ENCODE measurements around the gene PAX5. TPM values are rescaled to one million over a fixed set of nuclear protein-coding genes. Genes with fewer than 3 reads are reported as not detected.

Gene PAX5
- total RNA-seq, 4 donors from 2014 or later: not detected

DNA sequence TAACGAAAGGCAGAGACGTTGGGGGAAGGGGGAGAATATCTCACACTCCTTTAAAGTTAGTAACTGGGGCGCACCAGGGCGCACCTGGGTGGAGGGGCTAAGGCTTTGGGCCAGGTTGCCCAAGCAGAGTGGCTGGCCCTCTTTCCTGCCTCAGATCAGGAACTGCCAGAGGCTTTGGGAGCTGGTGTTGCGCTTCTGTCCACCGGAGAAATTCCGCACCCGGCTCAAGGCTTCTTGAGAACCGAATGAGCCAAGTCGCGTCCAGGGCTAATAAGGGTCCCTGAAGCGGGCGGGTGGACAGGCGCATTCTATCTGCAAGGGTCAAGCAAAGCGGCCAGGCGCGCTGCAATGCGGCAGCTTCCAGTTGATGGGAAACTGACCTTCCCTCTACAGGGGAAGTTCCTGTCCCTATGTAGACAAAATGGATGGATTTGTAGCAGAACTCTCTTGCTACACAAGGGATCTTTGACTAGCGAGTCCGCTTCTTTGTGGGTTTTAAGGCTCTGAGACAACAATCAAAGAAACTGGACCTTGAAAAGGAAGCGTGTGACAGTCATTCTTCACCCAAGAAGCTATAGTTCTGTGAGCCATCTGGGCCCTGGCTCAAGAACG, 5.5 kb downstream of the PAX5 start:
- peaks cover 22 to 100% of the 10 kb centered on the region in 2 donors for H3K27me3 ChIP-seq
- 7 to 9% methylated on average over 16 to 21 of the region's 22 CpGs for WGBS, 2 donors

DNA sequence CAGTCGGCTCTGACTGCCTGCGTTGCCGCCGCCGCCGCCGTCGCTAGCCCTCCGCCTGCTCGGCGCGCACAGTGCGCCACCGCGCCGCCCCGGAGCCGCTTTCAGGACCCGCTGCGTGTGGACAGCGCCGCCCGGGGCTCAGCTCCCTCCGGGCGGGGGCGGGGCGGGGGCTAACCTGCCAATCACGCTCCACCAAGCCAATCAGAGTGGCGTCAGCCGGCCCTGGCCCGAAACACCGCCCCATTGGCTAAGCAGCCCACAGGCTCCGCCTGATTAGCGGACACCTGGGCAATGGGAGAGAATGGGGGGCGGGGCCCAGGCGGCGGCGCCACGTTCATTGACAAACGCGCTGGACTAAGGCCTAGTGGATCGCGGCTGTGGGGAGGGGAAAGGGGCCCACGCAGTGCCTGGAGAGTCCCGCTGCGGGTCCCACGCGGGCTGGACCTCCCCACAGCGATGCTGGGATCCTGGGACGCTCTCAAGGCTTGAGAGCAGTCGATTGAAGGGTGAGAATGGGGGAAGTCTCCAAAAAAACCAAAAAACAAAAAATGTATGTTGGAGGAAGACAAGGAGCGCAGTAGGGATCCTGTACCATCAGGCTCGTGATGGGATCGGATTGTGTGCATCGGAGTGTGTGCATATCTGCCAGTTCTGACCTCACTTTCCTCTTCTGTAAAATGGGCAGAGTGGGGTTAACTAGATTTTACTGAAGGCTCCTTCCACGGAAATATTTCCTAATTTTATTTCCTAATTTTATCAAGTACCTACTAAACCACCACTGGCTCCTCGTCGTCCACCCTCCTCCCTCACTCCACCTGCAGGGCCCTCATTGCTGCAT, 6.3 kb downstream of the PAX5 start:
- Histone ChIP-seq H3K27ac (no peak overlapping the region), H3K9me3 (peaks cover 0 to 3% (median 0%) of the 10 kb centered on the region in 4 donors), H3K27me3 (peaks cover 22 to 100% of the 10 kb centered on the region in 2 donors), H3K4me1 (peaks cover 0 to 56% (median 36%) of the 10 kb centered on the region in 4 donors), H3K4me3 (peak overlapping the region in 2 of 4 donors; percentile 49 to 50), H3K36me3 (no peaks in the 10 kb centered on the region)
- TF ChIP-seq EP300 (IDR thresholded peaks at IDR 0.05) (no peak), POLR2A (IDR thresholded peaks at IDR 0.05) (no peak)
- TF ChIP-seq, protein P1, sequence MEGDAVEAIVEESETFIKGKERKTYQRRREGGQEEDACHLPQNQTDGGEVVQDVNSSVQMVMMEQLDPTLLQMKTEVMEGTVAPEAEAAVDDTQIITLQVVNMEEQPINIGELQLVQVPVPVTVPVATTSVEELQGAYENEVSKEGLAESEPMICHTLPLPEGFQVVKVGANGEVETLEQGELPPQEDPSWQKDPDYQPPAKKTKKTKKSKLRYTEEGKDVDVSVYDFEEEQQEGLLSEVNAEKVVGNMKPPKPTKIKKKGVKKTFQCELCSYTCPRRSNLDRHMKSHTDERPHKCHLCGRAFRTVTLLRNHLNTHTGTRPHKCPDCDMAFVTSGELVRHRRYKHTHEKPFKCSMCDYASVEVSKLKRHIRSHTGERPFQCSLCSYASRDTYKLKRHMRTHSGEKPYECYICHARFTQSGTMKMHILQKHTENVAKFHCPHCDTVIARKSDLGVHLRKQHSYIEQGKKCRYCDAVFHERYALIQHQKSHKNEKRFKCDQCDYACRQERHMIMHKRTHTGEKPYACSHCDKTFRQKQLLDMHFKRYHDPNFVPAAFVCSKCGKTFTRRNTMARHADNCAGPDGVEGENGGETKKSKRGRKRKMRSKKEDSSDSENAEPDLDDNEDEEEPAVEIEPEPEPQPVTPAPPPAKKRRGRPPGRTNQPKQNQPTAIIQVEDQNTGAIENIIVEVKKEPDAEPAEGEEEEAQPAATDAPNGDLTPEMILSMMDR (IDR thresholded peaks at IDR 0.05): no peak
- 3 to 9% methylated on average over 27 to 36 of the region's 58 CpGs for WGBS, 2 donors
- peak; percentile 30 to 47 for DNase-seq (ENCODE audit: low spot score in 2 of 2)

More for the DNA sequence above, 5.5 kb downstream of the PAX5 start:
- no peak for TF ChIP-seq POLR2A (IDR thresholded peaks at IDR 0.05)
- no peak for TF ChIP-seq EP300 (IDR thresholded peaks at IDR 0.05)
- TF ChIP-seq, protein P1 (IDR thresholded peaks at IDR 0.05): no peak
- no peak overlapping the region for H3K27ac ChIP-seq
- H3K36me3 ChIP-seq: no peaks in the 10 kb centered on the region
- H3K4me1 ChIP-seq: peaks cover 0 to 56% (median 36%) of the 10 kb centered on the region in 4 donors
- H3K4me3 ChIP-seq: no peak overlapping the region
- no peak for DNase-seq (ENCODE audit: low spot score in 2 of 2)
- H3K9me3 ChIP-seq: peaks cover 0 to 3% (median 0%) of the 10 kb centered on the region in 4 donors

DNA sequence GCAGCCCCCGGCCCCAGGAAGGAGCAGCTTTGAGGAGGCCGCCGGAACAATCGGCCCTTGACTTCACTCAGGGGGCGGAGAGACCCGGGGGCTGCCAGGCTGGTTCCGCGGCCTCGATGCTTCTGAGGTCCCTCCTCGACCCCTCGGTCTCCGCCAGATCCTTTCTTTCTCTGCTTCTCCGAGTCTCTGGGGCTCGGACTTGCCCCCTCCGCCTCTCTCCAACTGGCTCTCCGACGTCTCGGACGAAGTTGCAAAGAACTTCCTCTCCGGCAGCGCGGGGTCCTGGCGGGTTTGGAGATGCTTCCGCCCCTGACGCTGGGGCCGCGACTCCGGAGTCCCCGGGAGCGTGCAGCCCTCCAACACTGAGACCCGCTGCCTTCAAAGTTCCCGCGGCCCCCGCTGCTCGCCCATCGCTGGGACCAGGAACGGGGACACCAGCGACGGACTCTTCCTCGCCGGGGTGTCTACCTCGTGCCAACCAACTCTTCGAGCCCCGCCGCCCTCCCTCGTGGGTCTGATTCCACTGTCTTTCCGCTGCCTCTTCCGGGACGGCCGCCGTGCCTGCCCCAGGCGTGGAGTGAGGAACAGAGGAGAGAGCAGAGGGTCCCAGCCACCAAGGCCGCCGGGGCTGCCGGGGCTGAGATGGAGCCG, 7.0 kb downstream of the PAX5 start:
- no peak for DNase-seq (ENCODE audit: low spot score in 2 of 2)
- 2 to 3% methylated on average over 29 to 54 of the region's 56 CpGs for WGBS, 2 donors
- peaks cover 22 to 100% of the 10 kb centered on the region in 2 donors for H3K27me3 ChIP-seq

DNA sequence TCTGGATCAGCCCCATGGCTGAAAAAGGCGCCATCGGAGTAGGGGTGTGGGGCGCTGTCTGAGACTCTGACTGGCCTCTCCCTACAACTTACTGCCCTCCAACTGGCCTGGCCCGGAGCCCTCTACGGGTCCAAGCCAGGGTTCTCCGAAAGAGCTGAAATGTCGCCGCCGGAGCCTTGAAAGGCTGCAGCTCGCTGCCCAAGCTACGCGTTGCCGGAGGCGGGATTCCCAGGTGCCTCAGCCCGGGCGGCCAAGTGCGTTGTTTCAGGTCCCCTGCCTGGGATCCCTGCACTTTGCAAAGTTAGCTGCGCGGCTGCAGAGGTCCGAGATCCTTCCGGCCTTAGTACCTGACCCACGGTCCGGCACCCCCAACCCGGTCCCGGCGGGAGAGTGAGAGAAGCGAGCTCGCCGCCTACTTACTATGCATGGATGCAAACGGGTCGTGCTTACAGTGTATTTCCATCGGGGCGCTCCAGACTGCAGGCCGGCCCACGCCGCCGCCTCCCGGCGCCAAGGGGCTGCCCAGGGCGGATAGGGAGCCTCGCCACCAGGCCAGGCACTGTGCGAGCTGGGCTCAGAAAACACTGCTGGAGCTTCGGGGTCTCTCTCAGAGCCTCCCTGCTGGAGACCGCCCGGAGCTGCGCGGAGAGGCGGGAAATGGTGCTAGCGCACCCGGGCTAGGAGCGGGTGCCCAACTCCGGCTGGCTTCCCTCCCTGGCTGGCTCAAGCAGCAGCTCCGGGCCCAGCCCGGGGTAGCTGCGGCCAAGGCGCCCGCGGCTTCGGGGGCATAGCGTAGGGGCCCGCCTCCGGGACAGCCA, 7.7 kb downstream of the PAX5 start:
- 1 to 2% methylated on average over 16 to 58 of the region's 62 CpGs for WGBS, 2 donors
- no peak overlapping the region for H3K27ac ChIP-seq
- peaks cover 0 to 3% (median 0%) of the 10 kb centered on the region in 4 donors for H3K9me3 ChIP-seq
- H3K36me3 ChIP-seq: no peaks in the 10 kb centered on the region
- peak overlapping the region; percentile 10 to 50 (median 47) for H3K4me3 ChIP-seq
- H3K4me1 ChIP-seq: peaks cover 0 to 56% (median 36%) of the 10 kb centered on the region in 4 donors
- peaks cover 22 to 100% of the 10 kb centered on the region in 2 donors for H3K27me3 ChIP-seq
- DNase-seq (ENCODE audit: low spot score in 2 of 2): no peak
- TF ChIP-seq, protein P1 (IDR thresholded peaks at IDR 0.05): no peak
- TF ChIP-seq POLR2A (IDR thresholded peaks at IDR 0.05) (no peak), EP300 (IDR thresholded peaks at IDR 0.05) (no peak)

More for the DNA sequence above, 7.0 kb downstream of the PAX5 start:
- Histone ChIP-seq H3K4me1 (peaks cover 0 to 56% (median 36%) of the 10 kb centered on the region in 4 donors), H3K4me3 (peak overlapping the region in 2 of 4 donors; percentile 49 to 50), H3K9me3 (peaks cover 0 to 3% (median 0%) of the 10 kb centered on the region in 4 donors), H3K36me3 (no peaks in the 10 kb centered on the region), H3K27ac (no peak overlapping the region)
- TF ChIP-seq POLR2A (IDR thresholded peaks at IDR 0.05): no peak
- TF ChIP-seq, protein P1 (IDR thresholded peaks at IDR 0.05): no peak
- no peak for TF ChIP-seq EP300 (IDR thresholded peaks at IDR 0.05)
